Fibroblast of skin of right biceps (primary cell): ENCODE results near the gene SLC13A4.
A peak's percentile ranks its signal among the peaks of the same experiment; 100 is the strongest.
"Not testable (repeated sequence)": the region's sequence is repeated elsewhere in the genome, so short reads cannot be mapped to it uniquely, and the experiment has no call there.

Experiments used
- DNase-seq: peaks from one replicate; pipeline ENCODE4 v3.0.0-alpha.2; 2013

Gene SLC13A4

GRCh38 chr7:135728136-135728669 is at the start of gene SLC13A4:
Gene SLC13A4 (minus strand): TSS chr7:135728186. CDS start chr7:135727496, 690 bp downstream.
- DNase-seq: no peak

GRCh38 chr7:135775915-135776314 is 47.9 kb upstream of the SLC13A4 start:
- not testable (repeated sequence) for DNase-seq

DNA sequence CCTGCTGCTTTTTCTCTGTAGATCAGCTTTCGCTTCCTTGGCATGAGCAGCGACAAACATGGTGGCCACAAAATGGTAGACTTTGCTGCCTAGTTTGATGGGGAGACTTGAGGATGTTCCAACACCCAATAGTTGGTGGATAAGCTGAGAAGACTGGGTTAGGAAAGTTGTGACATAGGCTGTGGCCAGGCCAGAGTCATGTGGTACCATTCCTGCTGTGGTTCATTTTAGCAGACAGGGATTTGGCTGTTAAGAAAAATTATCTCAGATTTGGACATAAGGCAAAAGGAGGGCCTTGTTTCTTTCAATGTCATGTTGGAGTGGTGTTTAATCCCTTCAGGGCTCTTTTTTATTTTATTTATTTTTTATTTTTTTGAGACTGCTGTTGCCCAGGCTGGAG is 47.2 kb upstream of the SLC13A4 start:
- DNase-seq: no peak

- DNase-seq: peak; percentile 80
These were observed 46.3 kb upstream of the SLC13A4 start for GRCh38 chr7:135774284-135774683.

DNA sequence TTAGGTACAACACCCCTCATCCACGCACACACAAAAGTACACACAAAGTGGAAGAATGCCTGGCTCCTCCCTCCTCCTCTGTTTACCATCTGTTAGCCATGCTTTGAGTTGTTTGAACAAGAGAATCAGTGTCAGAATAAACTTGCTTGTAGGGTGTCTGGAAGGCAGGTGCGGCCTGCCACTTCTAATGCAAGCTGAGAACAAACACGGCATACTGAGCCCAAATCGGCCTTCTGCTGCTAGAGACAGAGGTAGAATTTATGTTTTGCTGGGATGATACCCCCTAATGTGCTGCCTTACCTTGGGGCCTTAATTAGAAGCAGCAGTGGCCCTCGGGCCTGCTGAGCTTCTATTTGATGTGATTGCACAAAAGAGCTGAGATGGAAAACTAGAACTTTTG is 45.5 kb upstream of the SLC13A4 start:
- no peak for DNase-seq

DNA sequence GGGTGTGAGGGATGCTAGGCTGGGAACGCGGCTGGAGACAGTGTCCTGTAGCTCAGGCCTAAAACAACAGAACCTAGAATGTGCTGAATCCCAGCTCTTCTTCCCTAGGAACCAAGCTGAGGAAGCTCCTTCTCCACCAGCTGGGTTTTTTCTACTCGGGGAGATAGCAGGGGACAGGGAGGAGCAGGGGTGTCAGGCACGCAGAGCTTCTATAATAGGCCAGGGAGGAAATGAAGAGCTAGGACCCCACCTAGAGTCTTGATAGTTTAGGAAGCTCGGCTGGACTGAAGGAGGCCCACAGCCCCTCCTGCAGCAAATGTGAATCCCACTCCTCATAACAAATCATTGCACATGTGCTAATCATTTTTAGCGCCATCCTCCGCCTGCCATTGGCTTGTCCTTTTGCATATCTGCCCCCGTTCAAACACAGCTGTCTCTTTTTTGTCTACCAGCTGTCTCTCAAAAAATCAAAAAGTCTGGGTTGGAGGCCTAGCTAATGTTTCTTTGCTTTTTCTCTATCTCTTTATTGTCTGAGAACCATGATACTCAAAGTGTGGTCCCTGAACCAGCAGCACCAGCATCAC is 44.7 kb upstream of the SLC13A4 start:
- DNase-seq: peak; percentile 33

DNA sequence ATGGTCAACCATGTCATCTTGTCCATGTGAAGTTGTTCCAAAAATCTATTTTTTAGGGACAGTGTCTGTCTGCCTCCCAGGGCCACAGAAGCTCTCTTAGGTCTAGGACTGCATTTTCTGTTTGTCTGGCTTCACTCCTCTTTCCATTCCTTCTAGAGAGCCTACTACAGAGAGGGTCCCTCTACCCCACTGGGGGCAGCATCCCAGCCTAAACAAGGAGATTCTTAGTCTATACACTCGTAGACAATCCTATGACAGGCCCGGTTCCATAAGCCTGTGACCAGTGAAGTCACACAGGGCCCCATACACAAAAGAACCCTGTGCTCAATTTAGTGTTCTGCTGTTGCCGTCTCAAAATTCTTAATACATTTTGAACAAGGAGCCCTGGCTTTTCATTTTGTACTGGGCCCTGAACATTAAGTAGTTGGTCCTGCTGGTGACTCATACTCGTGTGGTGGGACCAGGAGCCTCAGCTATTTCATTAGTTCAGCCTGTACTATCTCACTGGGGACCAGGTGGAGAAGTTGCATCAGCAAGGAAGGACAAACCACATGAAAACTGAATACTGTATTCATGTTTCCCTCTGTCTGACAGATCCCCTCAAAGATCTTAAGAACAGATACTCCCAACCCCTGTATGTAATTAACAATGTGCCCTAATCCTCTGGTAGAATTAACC is 44.1 kb upstream of the SLC13A4 start:
- peak; percentile 85 for DNase-seq

DNA sequence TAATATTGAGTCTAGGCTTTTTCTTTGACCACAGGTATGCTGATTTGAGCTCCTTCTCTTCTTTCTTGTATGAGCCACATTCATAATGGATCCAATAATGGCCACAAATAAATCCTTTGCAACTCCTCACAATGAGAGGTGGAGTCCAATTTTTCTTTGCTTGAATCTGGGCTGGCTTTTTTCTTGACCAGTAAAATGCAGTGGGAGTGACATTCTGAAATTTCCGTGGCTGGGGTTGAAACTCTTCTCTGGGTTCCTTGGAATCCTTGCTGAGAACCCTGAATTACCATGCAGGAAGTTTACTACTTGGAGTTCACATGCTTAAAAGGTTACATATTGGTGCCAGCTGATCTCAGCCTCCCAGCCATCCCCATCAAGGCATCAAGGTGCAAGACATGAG is 43.1 kb upstream of the SLC13A4 start:
- no peak for DNase-seq

DNA sequence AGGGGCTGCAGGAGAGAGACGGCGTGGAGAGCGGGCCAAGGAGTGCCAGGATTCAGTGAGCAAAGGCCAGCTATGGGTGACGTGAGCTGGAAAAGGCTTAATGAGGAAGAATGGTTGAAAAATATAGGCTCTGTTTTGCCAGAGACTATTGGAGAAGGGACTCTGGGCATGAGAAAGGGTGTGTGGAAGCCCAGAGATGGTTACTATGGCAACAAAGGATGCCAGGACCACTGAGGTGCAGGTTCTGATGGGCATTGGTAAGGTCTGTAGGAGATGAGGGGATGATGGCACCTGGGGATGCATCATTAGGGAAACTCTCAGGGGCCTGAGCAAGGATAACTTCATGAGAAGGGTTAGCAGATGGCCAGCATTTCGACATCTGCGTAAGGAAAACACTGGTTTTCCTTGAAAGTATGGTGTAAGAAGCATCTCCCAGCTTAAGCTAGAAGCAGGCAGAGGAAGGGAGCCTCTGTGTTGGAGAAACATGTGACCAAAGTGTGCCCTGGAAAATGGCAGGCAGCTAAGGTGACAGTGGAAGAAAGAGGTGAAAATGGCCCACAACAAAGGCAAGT is 42.2 kb upstream of the SLC13A4 start:
- no peak for DNase-seq

- DNase-seq: no peak
These were observed 41.2 kb upstream of the SLC13A4 start for GRCh38 chr7:135769005-135769802.

- no peak for DNase-seq
These were observed 40.5 kb upstream of the SLC13A4 start for GRCh38 chr7:135768467-135768866.

GRCh38 chr7:135768064-135768463 is 40.1 kb upstream of the SLC13A4 start:
- no peak for DNase-seq

GRCh38 chr7:135763261-135763660 is 35.3 kb upstream of the SLC13A4 start:
- DNase-seq: peak; percentile 75

DNA sequence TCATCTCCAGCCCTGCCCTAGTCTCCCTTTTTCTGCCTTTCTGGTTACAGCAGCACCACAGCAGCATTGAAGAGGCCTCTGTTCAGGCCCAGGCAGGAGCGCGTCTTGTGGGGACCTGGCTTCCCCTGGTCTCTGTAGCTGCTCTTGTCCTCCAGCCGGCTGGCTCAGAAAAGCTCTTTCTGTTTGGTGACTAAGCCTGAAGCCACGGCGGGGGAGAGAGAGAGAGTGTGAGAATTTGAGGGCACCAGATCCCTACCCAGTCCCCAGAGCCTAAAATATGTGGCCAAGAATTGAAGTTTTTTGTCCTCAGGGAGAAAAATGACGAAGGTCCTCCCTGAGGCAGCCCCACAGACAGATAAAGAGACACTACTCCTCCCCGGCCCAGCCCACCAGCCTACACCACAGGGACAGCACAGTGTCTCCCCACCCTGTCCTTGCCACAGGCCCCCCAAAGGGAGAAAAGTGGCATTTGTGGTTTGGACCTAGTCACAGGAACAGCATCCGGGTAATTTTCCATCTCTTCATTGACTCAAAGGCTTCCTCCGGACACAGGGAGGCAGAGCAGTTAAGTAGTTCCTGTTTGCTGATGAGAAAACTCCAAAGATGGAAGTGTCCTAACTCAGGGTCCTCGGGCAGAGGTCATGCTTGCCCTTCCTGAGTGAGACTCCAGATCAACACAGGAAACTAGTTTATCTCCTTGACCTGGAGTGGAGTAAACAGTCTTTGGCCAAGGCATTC is 33.9 kb upstream of the SLC13A4 start:
- peak; percentile 86 for DNase-seq

DNA sequence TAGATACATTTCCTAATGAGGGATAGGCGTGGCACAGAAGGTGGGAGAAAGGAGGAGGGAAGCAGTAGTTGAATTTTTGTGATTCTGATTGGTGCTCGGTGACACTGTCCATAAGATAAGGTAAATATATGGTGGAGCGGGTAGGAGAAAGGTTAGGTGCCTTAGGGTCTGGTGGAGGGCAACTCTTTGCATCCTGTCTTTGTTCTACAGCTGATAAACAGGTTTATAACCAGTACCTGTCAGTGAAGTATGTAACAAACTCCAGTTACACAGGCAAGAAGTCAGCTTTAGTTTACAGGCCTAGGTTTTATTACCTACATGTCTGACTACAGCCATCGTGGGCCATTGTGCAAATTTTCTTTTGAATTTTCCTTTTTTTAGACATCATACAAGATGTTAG is 31.5 kb upstream of the SLC13A4 start:
- no peak for DNase-seq

DNA sequence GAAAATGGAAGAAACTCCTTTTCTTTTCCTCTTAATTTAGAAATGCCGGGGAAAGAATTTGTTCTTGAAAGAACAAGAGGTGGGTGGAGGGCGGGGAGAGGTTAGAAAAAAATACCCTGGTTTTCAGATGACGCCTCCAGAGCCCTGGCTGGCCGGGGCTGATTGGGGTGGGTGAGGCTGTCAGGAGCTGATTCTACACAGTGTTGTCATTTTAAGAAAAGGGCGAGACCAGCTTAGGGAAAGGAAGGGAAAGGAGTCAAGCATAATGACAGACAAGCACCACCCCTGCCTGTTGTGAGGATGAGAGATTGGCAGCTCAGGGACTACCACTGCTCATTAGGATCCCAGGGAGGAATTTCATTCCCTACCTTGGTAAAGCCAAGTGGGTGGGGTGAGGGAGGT is 30.5 kb upstream of the SLC13A4 start:
- DNase-seq: peak; percentile 79

DNA sequence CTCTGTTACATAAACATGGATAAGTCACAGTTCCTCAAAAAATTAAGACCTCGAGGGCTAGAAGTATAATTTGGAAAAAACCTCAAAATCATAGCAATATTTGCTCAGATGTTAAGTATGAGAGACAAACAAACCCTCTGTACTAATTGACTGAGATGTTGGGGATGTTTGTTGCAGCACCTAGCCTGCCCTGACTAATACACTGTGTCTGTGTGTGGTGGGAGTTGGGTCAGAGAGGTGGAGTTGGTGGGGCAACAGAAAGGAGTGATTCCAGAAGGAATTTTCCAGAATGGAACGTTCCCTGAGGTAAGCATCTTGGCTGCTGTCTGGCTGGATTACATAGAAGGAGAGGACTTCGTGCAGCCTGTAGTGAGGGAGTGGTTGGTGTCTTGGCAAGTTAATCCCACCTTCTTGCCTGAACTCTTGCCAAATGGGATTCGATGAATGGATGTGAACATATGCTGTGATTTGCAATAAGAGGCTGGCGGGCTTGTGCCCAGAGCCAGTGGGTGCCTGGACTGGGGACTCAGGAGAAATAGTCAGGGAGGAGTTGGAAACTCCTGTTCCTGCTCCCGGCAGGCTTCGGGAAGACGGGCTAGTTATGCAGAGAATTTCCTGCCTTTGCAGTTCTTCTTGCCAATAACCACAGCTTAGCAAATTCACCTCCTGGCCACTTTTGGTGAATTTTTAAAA is 29.9 kb upstream of the SLC13A4 start:
- DNase-seq: peak; percentile 87

GRCh38 chr7:135756191-135756590 is 28.2 kb upstream of the SLC13A4 start:
- no peak for DNase-seq

DNA sequence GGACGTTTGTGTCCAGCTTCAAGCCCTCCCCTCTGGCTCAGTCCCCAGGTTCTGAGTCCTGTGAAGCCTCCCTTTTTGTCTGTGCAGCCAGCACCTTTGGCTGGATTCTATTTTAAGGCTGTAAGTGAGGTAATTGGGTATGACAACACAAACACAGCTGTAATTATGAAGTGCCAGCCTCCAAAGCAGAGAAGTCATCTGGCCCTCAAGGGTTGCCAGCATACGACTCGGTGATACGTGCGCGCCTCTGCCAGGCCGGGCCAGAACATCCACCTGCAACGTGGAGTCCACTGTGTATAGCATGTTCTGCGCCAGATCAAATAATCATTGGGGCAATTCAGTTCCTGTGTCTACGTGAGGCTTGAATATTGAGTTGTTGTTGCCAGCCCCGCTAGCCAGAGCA is 27.4 kb upstream of the SLC13A4 start:
- DNase-seq: no peak

DNA sequence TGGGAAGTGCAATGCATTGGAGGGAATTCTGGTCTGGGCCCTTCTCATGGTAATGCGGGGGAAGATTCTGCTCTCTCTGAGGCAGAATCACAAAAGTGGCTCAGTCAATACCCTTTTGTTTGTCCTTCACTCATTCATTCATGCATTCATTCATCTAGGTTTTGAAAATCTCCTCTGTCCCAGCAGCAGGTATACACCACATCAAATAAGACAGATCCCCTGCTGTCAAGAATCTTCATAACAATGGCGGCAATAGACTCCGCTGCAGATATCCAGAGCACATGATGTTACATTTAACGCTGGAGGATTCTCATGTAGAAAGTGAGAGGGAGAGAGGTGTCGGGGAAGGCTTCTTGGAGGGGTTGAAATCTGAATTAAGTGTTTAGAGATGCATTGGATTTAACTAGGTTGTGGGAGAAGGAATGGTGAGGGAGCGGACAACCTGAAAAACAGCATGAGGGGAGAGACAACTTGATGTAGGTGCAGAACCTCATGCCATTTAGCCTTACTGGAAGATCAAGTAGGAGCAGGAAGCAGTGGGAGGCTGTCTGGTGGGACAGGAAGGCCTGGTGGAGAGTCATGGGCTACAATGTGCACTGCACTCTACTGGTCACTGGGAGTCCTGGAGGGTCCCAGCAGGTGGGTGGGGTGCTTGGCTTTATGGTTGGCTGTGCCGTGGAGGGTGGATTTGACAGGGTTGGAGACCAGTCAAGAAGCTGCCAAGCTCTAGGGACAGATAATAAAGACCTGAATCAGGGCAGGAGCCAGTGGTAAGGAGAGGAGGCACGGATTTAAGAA is 25.8 kb upstream of the SLC13A4 start:
- no peak for DNase-seq

- peak; percentile 76 for DNase-seq
These were observed 20.8 kb upstream of the SLC13A4 start, which contains the start of gene FAM180A for GRCh38 chr7:135748770-135749169. Gene FAM180A (minus strand): TSS chr7:135748813. CDS start chr7:135748580, 233 bp downstream.
